GM23338 (cell line): ENCODE measurements around the gene DTNBP1. TPM values are rescaled to one million over a fixed set of nuclear protein-coding genes. Genes with fewer than 3 reads are reported as not detected.

Experiments
- ATAC-seq: fragments of 200-7000 bp; cut with Tn5 transposase; 3 replicates; pipeline ENCODE4 v1.9.1; 2020
- DNase-seq: peaks from one replicate; pipeline ENCODE4 v3.0.0-alpha.2; 2015; ENCODE audit warnings: low spot score
- H2AFZ ChIP-seq: fragments of 200-600 bp; sonication (generic); 2 replicates; pipeline ENCODE4 v1.8.0; 2016; ENCODE audit warnings: antibody characterized with exemption, mild to moderate bottlenecking, moderate library complexity
- H3F3A ChIP-seq: fragments of 200-600 bp; sonication (generic); replicated peaks from 2 replicates; pipeline ENCODE4 v1.8.0; 2017; ENCODE audit warnings: antibody characterized with exemption, mixed run types, low read depth
- H3K27ac ChIP-seq: fragments of 200-600 bp; sonication (generic); 2 replicates; pipeline ENCODE4 v1.6.1; 2016; ENCODE audit warnings: low read depth
- H3K27me3 ChIP-seq: fragments of 200-600 bp; sonication (generic); 2 replicates; pipeline ENCODE4 v1.8.0; 2016; ENCODE audit warnings: mild to moderate bottlenecking, mixed run types, moderate library complexity; ENCODE audit not compliant: insufficient read depth
- H3K36me3 ChIP-seq: fragments of 200-600 bp; sonication (generic); 2 replicates; pipeline ENCODE4 v1.8.0; 2016; ENCODE audit warnings: mild to moderate bottlenecking; ENCODE audit not compliant: insufficient read depth
- H3K4me1 ChIP-seq: fragments of 200-600 bp; sonication (generic); 2 replicates; pipeline ENCODE4 v1.8.0; 2016; ENCODE audit warnings: mild to moderate bottlenecking, moderate library complexity; ENCODE audit not compliant: insufficient read depth
- H3K4me2 ChIP-seq: fragments of 200-600 bp; sonication (generic); 2 replicates; pipeline ENCODE4 v1.7.1; 2017; ENCODE audit warnings: mixed run types
- H3K4me3 ChIP-seq: fragments of 200-600 bp; sonication (generic); 2 replicates; pipeline ENCODE4 v1.6.1; 2016; ENCODE audit warnings: mixed run types
- H3K79me2 ChIP-seq: fragments of 200-600 bp; sonication (generic); replicated peaks from 2 replicates; pipeline ENCODE4 v1.8.0; 2017; ENCODE audit warnings: mild to moderate bottlenecking; ENCODE audit not compliant: insufficient read depth
- H3K9me2 ChIP-seq: fragments of 200-600 bp; sonication (generic); 2 replicates; pipeline ENCODE4 v1.8.0; 2017; ENCODE audit not compliant: insufficient read depth
- H4K20me1 ChIP-seq: fragments of 200-600 bp; sonication (generic); replicated peaks from 2 replicates; pipeline ENCODE4 v1.8.0; 2017; ENCODE audit warnings: mild to moderate bottlenecking; ENCODE audit not compliant: insufficient read depth
- H3K27ac Mint-ChIP-seq: 2 replicates; pipeline ENCODE4 v1.8.0; 2020; ENCODE audit warnings: inconsistent platforms, mild to moderate bottlenecking, moderate library complexity, mixed read lengths
- H3K27me3 Mint-ChIP-seq: 3 replicates; pipeline ENCODE4 v1.8.0; 2022; ENCODE audit warnings: low read depth, mild to moderate bottlenecking, moderate library complexity, mixed read lengths, inconsistent platforms; ENCODE audit not compliant: insufficient read depth, poor library complexity
- H3K36me3 Mint-ChIP-seq: 3 replicates; pipeline ENCODE4 v1.8.0; 2021; ENCODE audit warnings: low read depth, mild to moderate bottlenecking, inconsistent platforms, moderate library complexity, mixed read lengths
- H3K4me1 Mint-ChIP-seq: 3 replicates; pipeline ENCODE4 v1.8.0; 2020; ENCODE audit warnings: mild to moderate bottlenecking, inconsistent platforms, mixed read lengths
- H3K4me3 Mint-ChIP-seq: 3 replicates; pipeline ENCODE4 v1.8.0; 2021; ENCODE audit warnings: moderate library complexity, mild to moderate bottlenecking, inconsistent platforms, mixed read lengths
- H3K9me3 Mint-ChIP-seq: 3 replicates; pipeline ENCODE4 v1.8.0; 2020; ENCODE audit warnings: moderate library complexity, mild to moderate bottlenecking, inconsistent platforms, mixed read lengths
- CREB1 ChIP-seq: fragments of 250-450 bp; sonication (Bioruptor Pico); IDR thresholded peaks from 2 replicates; pipeline ENCODE4 v1.5.0; 2020; ENCODE audit warnings: low read depth, mild to moderate bottlenecking, moderate library complexity
- EZH2 ChIP-seq: fragments of 200-600 bp; sonication (generic); IDR thresholded peaks from one replicate; pipeline ENCODE4 v1.8.0; 2017; ENCODE audit warnings: antibody characterized with exemption, mild to moderate bottlenecking, low read depth; ENCODE audit not compliant: unreplicated experiment
- EZH2phosphoT487 ChIP-seq: fragments of 200-600 bp; sonication (generic); IDR thresholded peaks from one replicate; pipeline ENCODE4 v1.8.1; 2018; ENCODE audit warnings: antibody characterized with exemption; ENCODE audit not compliant: unreplicated experiment
- JUNB ChIP-seq: IDR thresholded peaks from one replicate; pipeline ENCODE4 v1.6.1; 2016; ENCODE audit warnings: antibody characterized with exemption; ENCODE audit not compliant: unreplicated experiment
- NANOG ChIP-seq: IDR thresholded peaks from 2 replicates; pipeline ENCODE4 v1.6.1; 2016; ENCODE audit warnings: antibody characterized with exemption, borderline replicate concordance
- POLR2AphosphoS5 ChIP-seq: IDR thresholded peaks from 2 replicates; pipeline ENCODE4 v1.6.1; 2016; ENCODE audit warnings: antibody characterized with exemption, low read depth
- STAT1 ChIP-seq: IDR thresholded peaks from one replicate; pipeline ENCODE4 v1.6.1; 2016; ENCODE audit warnings: antibody characterized with exemption; ENCODE audit not compliant: unreplicated experiment
- ZNF114 ChIP-seq: fragments of 250-450 bp; sonication (Bioruptor Pico); IDR thresholded peaks from 2 replicates; pipeline ENCODE4 v1.5.0; 2020; ENCODE audit warnings: mild to moderate bottlenecking, moderate library complexity
- ZNF331 ChIP-seq: fragments of 250-450 bp; sonication (Bioruptor Pico); IDR thresholded peaks from 2 replicates; pipeline ENCODE4 v1.5.0; 2020; ENCODE audit warnings: low read depth, mild to moderate bottlenecking, moderate library complexity
- polyA plus RNA-seq: library from polyadenylated mRNA; unstranded; fragments of >200 nt; fragmentation: Nextera tagmentation; extraction: Ambion mirVana; gene quantifications from 2 replicates; pipeline ENCODE4 v1.2.1, GENCODE V29; 2016
- total RNA-seq: library from RNA; depleted of rRNA; stranded (reverse); fragments of >200 nt; shearing (Covaris generic); gene quantifications from 2 replicates; pipeline ENCODE4 v1.2.3, GENCODE V29; 2014
- TF ChIP-seq, protein P1 (sequence below): fragments of 250-450 bp; sonication (Bioruptor Pico); IDR thresholded peaks from 2 replicates; pipeline ENCODE4 v1.5.0; 2020; ENCODE audit warnings: mild to moderate bottlenecking, moderate library complexity
- TF ChIP-seq, protein P2 (sequence below), 2 experiments: fragments of 200-600 bp in 1 of 2; sonication (generic) in 1 of 2; conservative IDR thresholded peaks; 2 replicates each; pipeline versions ENCODE4 v1.5.1 to v1.6.1; 2016 to 2017; ENCODE audit warnings: antibody characterized with exemption in 2 of 2, low read depth in 2 of 2, mild to moderate bottlenecking in 2 of 2, moderate library complexity in 1 of 2
- TF ChIP-seq, protein P3 (sequence below): IDR thresholded peaks from one replicate; pipeline ENCODE4 v1.6.1; 2018; ENCODE audit warnings: antibody characterized with exemption; ENCODE audit not compliant: unreplicated experiment

DTNBP1 gene
- total and polyA plus RNA-seq, 2 experiments from 2014 or later = 12.1 to 20.1 TPM

DNA sequence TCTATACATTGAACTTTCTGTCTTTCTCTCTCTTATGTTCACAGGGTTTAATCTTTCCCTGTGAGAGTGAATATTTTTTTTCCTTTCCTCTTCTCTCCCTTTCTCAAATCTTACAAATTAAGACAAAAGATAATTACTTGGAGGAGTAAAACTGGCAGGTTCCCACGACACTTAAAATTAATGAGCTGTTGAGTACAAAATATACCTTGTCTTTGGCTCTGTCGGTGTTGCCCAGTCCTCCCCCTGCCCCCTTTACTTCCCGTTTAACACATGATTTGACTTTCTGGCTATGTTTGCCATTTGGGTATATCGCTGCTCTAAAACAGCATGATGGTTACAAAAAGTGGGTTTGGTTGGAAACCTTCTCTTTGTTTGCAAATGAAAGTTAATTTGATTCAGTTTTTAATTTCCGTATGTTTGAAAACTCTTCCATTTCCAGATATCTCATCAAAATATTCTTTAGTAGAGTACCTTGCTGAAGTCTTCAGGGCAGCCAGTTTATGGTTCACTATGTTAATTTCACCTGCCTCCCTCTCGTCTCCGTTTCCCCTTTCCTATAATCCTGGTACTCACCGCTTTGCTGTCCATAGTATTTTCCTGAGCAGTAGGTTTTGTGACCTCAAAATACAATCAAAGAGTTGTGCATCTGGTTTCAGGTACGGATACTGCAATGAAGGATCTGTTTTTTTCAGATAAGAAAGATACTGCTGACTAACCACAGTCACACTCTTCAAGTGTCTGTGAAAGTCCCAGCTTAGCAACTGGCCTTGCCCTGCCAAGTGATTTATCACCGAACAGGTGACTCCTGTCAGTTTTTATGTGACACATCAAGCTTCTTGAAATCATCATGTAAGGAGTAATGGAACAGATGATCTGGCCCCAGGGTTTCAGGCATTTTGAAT, 181.2 kb downstream of the DTNBP1 start:
- H3K27me3 ChIP-seq = no peaks in the 10 kb centered on the region
- no peaks in the 10 kb centered on the region for H3K9me3 Mint-ChIP-seq
- H3K27me3 Mint-ChIP-seq = peaks cover 31% of the 10 kb centered on the region
- H4K20me1 ChIP-seq = peaks cover 96% of the 10 kb centered on the region
- peaks cover 83% of the 10 kb centered on the region for H3K4me1 Mint-ChIP-seq
- H3K4me3 ChIP-seq = no peak overlapping the region
- H3K4me3 Mint-ChIP-seq = no peak overlapping the region
- peaks cover 100% of the 10 kb centered on the region for H3K79me2 ChIP-seq
- peak overlapping the region; percentile 58; the same call in 1 of the 2 replicates for H3K27ac ChIP-seq
- ATAC-seq = no peak
- H3F3A ChIP-seq = peaks cover 13% of the 10 kb centered on the region; the same call in 1 of the 2 replicates
- H3K4me2 ChIP-seq = no peak overlapping the region
- TF ChIP-seq, protein P1, sequence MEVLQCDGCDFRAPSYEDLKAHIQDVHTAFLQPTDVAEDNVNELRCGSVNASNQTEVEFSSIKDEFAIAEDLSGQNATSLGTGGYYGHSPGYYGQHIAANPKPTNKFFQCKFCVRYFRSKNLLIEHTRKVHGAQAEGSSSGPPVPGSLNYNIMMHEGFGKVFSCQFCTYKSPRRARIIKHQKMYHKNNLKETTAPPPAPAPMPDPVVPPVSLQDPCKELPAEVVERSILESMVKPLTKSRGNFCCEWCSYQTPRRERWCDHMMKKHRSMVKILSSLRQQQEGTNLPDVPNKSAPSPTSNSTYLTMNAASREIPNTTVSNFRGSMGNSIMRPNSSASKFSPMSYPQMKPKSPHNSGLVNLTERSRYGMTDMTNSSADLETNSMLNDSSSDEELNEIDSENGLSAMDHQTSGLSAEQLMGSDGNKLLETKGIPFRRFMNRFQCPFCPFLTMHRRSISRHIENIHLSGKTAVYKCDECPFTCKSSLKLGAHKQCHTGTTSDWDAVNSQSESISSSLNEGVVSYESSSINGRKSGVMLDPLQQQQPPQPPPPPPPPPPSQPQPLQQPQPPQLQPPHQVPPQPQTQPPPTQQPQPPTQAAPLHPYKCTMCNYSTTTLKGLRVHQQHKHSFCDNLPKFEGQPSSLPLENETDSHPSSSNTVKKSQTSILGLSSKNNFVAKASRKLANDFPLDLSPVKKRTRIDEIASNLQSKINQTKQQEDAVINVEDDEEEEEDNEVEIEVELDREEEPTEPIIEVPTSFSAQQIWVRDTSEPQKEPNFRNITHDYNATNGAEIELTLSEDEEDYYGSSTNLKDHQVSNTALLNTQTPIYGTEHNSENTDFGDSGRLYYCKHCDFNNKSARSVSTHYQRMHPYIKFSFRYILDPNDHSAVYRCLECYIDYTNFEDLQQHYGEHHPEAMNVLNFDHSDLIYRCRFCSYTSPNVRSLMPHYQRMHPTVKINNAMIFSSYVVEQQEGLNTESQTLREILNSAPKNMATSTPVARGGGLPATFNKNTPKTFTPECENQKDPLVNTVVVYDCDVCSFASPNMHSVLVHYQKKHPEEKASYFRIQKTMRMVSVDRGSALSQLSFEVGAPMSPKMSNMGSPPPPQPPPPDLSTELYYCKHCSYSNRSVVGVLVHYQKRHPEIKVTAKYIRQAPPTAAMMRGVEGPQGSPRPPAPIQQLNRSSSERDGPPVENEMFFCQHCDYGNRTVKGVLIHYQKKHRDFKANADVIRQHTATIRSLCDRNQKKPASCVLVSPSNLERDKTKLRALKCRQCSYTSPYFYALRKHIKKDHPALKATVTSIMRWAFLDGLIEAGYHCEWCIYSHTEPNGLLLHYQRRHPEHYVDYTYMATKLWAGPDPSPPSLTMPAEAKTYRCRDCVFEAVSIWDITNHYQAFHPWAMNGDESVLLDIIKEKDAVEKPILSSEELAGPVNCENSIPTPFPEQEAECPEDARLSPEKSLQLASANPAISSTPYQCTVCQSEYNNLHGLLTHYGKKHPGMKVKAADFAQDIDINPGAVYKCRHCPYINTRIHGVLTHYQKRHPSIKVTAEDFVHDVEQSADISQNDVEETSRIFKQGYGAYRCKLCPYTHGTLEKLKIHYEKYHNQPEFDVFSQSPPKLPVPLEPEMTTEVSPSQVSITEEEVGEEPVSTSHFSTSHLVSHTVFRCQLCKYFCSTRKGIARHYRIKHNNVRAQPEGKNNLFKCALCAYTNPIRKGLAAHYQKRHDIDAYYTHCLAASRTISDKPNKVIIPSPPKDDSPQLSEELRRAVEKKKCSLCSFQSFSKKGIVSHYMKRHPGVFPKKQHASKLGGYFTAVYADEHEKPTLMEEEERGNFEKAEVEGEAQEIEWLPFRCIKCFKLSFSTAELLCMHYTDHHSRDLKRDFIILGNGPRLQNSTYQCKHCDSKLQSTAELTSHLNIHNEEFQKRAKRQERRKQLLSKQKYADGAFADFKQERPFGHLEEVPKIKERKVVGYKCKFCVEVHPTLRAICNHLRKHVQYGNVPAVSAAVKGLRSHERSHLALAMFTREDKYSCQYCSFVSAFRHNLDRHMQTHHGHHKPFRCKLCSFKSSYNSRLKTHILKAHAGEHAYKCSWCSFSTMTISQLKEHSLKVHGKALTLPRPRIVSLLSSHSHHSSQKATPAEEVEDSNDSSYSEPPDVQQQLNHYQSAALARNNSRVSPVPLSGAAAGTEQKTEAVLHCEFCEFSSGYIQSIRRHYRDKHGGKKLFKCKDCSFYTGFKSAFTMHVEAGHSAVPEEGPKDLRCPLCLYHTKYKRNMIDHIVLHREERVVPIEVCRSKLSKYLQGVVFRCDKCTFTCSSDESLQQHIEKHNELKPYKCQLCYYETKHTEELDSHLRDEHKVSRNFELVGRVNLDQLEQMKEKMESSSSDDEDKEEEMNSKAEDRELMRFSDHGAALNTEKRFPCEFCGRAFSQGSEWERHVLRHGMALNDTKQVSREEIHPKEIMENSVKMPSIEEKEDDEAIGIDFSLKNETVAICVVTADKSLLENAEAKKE = no peak
- TF ChIP-seq POLR2AphosphoS5 (no peak; the same call in 1 of the 2 replicates), ZNF331 (no peak), ZNF114 (CRISPR knock-in tag) (no peak), JUNB (no peak), EZH2 (no peak), EZH2phosphoT487 (no peak), NANOG (no peak), STAT1 (no peak), CREB1 (CRISPR knock-in tag) (no peak)
- TF ChIP-seq, protein P2, sequence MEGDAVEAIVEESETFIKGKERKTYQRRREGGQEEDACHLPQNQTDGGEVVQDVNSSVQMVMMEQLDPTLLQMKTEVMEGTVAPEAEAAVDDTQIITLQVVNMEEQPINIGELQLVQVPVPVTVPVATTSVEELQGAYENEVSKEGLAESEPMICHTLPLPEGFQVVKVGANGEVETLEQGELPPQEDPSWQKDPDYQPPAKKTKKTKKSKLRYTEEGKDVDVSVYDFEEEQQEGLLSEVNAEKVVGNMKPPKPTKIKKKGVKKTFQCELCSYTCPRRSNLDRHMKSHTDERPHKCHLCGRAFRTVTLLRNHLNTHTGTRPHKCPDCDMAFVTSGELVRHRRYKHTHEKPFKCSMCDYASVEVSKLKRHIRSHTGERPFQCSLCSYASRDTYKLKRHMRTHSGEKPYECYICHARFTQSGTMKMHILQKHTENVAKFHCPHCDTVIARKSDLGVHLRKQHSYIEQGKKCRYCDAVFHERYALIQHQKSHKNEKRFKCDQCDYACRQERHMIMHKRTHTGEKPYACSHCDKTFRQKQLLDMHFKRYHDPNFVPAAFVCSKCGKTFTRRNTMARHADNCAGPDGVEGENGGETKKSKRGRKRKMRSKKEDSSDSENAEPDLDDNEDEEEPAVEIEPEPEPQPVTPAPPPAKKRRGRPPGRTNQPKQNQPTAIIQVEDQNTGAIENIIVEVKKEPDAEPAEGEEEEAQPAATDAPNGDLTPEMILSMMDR (conservative IDR thresholded peaks at IDR 0.05; ENCODE audit: low read depth in 2 of 2) = no peak
- TF ChIP-seq, protein P3, sequence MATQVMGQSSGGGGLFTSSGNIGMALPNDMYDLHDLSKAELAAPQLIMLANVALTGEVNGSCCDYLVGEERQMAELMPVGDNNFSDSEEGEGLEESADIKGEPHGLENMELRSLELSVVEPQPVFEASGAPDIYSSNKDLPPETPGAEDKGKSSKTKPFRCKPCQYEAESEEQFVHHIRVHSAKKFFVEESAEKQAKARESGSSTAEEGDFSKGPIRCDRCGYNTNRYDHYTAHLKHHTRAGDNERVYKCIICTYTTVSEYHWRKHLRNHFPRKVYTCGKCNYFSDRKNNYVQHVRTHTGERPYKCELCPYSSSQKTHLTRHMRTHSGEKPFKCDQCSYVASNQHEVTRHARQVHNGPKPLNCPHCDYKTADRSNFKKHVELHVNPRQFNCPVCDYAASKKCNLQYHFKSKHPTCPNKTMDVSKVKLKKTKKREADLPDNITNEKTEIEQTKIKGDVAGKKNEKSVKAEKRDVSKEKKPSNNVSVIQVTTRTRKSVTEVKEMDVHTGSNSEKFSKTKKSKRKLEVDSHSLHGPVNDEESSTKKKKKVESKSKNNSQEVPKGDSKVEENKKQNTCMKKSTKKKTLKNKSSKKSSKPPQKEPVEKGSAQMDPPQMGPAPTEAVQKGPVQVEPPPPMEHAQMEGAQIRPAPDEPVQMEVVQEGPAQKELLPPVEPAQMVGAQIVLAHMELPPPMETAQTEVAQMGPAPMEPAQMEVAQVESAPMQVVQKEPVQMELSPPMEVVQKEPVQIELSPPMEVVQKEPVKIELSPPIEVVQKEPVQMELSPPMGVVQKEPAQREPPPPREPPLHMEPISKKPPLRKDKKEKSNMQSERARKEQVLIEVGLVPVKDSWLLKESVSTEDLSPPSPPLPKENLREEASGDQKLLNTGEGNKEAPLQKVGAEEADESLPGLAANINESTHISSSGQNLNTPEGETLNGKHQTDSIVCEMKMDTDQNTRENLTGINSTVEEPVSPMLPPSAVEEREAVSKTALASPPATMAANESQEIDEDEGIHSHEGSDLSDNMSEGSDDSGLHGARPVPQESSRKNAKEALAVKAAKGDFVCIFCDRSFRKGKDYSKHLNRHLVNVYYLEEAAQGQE = no peak
- DNase-seq = no peak
- peaks cover 4% of the 10 kb centered on the region; the same call in 1 of the 2 replicates for H3K36me3 ChIP-seq
- 0 out of 2 replicates have a peak overlapping the region, but pooled peaks have one; percentile 13 for H3K27ac Mint-ChIP-seq
- H2AFZ ChIP-seq = no peak overlapping the region
- no peaks in the 10 kb centered on the region for H3K9me2 ChIP-seq
- H3K4me1 ChIP-seq = peaks cover 95% of the 10 kb centered on the region
- H3K36me3 Mint-ChIP-seq = peaks cover 15% of the 10 kb centered on the region; the same call in 2 of the 3 replicates
